Epithelial cell of proximal tubule (primary cell): ENCODE results near the gene CEP164. TPM values are rescaled to one million over a fixed set of nuclear protein-coding genes. Genes with fewer than 3 reads are reported as not detected.

Source experiments
- DNase-seq: peaks from one replicate; pipeline ENCODE4 v3.0.0-alpha.2; 2011; ENCODE audit warnings: low read depth
- H3K4me3 ChIP-seq: 2 replicates; pipeline ENCODE4 v1.5.1; 2011; ENCODE audit warnings: low read depth, mild to moderate bottlenecking, low read length
- total RNA-seq: library from RNA; depleted of rRNA; stranded (reverse); fragments of >200 nt; gene quantifications from 2 replicates; pipeline ENCODE4 v1.2.3, GENCODE V29; 2015
- TF ChIP-seq, protein P1 (sequence below): conservative IDR thresholded peaks from 2 replicates; pipeline ENCODE4 v1.5.1; 2012; ENCODE audit warnings: low read depth, mild to moderate bottlenecking, low read length

CEP164 gene
- total RNA-seq, 1 donor from 2014 or later, result 20.2 TPM

DNA sequence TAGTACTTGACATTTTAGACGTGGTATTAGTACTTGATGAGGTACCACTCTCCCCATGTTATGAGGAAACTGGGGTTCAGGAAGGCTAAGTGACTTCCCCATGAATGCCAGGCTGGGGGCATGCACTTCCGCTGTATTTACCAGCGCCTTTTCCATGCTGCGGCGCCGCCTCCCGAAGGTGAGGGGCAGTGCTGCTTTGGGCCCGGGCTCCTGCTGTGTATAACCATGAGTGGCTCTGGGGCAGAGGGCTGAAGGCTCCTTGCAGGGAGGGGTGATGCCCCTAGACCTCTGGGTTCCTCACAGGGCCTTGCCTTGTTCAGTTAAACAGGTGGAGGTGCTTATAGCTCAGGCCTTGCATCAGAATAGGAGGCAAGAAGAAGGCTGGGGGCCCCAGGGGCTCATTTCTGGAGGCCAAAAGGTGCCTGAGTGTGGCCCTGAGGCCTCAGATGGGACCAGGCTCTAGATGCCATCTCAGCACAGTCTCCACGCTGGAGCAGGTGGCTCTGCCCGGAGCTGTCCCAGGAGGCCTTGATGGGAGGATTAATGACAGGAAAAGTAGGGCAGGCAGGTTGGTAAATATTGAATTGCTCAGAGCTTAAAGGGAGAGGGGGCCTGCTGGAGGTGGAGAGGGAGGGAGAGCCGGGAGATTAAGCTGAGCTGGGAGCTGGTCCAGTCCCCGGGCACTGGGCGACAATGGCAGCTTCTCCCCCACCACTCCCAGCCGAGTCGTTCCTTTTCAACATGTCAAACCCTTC lies 129.6 kb downstream of the CEP164 start:
- H3K4me3 ChIP-seq, result no peak overlapping the region
- no peak for DNase-seq
- TF ChIP-seq, protein P1, sequence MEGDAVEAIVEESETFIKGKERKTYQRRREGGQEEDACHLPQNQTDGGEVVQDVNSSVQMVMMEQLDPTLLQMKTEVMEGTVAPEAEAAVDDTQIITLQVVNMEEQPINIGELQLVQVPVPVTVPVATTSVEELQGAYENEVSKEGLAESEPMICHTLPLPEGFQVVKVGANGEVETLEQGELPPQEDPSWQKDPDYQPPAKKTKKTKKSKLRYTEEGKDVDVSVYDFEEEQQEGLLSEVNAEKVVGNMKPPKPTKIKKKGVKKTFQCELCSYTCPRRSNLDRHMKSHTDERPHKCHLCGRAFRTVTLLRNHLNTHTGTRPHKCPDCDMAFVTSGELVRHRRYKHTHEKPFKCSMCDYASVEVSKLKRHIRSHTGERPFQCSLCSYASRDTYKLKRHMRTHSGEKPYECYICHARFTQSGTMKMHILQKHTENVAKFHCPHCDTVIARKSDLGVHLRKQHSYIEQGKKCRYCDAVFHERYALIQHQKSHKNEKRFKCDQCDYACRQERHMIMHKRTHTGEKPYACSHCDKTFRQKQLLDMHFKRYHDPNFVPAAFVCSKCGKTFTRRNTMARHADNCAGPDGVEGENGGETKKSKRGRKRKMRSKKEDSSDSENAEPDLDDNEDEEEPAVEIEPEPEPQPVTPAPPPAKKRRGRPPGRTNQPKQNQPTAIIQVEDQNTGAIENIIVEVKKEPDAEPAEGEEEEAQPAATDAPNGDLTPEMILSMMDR, result no peak

- no peak for DNase-seq
- TF ChIP-seq, protein P1, result no peak
- H3K4me3 ChIP-seq, result no peak overlapping the region
These were observed 130.2 kb downstream of the CEP164 start for GRCh38 chr11:117457835-117458234.

DNA sequence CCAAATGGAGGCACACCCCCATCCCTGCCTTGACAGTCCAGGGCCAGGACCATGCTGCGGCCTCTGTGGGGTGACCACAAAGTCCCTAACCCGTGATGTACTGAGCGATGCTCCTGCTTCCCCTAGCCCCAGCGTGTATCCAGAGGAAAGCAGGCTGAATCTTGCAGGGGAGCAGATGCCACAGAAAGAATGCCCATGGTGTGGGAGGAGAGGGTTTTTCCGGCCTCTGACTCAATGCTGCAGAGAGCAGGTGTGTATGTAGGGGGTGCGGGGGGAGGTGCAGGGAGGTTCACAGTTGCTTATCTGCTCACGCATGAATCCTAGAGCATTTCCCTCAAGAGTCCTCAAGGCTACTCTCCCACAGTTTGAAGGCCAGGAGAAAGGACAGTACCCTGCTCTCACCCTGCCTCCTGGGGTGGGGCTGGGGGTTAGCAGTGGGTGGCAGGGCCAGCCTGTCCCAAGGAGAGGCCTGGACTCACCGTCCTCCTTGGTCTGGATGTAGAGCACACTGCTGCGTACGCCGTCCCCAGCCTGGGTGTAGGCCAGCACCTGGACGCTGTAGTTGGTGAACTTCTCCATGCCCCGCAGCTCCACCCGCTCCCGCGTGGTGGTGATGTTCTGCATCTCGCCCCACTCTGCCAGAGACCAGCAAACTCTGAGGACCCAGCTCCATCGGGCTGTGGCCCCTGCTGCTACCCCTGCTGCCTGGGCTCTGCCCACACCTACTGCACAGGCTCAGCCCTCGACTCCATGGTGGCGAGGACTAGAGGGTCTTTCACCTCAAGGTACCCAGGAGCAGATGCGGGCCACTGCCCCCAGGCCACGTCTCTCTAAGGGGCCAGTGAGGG lies 130.8 kb downstream of the CEP164 start:
- TF ChIP-seq, protein P1, result no peak
- DNase-seq, result no peak
- H3K4me3 ChIP-seq, result no peak overlapping the region

DNA sequence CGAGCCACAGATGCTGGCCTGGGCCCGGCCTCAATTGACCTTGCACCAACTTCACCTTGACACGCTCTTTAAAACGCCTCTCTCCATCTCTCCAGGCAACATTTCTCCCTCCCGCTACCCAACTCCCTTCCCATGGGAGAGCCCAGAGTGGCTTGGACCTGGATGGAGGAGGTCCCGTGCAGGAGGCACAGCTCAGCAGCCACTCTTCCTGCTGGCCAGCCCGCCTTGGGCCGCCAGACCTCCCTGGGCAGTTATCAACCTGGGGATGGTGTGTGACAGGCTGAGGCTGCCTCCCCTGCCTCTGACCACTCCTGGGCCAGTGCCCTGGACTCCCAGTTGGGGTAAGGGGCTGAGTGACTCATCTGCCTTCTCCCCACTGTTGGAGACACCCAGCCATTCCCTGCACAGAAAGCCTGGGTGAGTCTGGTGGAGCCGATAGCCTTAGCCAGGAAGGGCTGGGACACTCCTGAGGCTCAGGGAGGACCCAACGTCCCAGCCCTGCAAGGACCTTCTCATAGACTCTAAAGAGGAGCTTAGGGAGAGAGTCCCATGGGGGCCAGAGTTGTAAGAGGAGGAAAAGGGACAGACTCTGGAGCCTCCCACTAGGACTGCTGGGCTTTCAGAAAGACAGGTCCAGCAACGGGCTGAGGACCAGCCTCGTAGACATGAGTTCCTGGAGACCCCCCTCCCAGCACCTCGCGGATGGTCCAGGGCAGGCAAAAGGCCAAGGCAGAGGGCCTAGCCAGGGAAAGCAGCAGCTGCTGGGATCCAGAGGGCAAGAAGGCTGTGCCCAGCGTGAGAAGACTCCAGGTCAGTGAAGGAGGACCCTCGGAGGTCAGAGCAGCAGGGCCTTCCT lies 131.7 kb downstream of the CEP164 start:
- H3K4me3 ChIP-seq, result no peak overlapping the region
- TF ChIP-seq, protein P1, result no peak
- no peak for DNase-seq

DNA sequence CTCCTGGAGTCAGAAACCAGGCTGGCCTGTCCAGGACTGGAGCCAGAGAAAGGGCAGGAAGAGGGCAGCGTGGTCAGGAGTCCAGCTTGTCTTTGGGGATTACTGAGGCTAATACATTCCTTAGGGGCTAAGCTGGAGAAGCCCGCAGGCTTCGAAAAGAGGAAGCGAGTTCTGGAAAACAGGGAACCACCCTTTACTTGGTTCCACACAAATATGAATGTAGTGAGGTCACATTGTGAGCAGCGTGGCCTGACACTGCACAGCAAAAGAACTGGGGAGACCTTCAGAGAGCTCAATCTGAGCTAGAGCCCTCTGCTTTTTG lies 132.3 kb downstream of the CEP164 start:
- no peak overlapping the region for H3K4me3 ChIP-seq
- TF ChIP-seq, protein P1, result no peak
- DNase-seq, result no peak

DNA sequence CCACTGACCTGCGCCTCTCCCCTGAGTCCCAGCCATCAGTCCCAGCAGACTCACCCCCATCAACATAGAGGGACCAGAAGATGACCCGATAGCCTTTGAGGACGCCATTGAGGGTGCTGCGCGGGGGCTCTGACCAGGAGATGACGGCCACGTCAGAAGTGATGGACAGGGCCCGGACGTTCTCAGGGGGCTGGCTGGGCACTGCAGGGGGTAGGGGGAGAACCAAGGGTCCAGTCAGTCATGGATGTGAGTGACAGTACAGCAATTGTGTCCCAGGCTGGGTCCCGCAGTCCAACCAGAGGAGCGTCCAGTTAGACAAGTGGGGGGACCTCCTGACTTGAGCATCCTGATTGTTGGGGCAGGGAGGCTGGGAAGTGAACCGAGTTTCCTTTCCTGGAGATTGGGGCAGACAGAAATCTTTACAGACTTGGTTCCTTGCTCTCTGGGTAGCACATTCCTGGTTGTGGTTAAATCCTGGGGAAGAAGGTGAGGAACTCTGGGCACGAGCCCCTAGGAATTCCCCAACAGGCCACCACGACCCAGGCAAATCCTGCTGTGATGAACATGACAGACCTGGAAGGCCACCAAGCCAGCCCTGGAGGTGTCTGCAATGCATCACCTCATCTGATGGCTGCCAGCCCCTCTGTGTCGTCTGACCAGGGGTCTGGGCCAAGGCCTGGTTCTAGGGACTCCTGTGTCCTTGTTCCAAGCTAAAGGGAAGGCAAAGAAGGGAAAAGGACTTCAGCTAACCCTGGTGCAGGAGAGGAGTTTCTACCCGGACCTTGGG lies 133.9 kb downstream of the CEP164 start:
- DNase-seq, result no peak
- H3K4me3 ChIP-seq, result no peak overlapping the region
- TF ChIP-seq, protein P1, result no peak
